Fibroblast of skin of right biceps (primary cell): ENCODE data around the gene ENPEP.

ENCODE experiments used
- DNase-seq: peaks from one replicate; pipeline ENCODE4 v3.0.0-alpha.2; 2013

The ENPEP gene

GRCh38 chr4:110610940-110611831, 135.2 kb downstream of the ENPEP start:
- no peak for DNase-seq

GRCh38 chr4:110611968-110612447, 136.1 kb downstream of the ENPEP start:
- DNase-seq = no peak

DNA sequence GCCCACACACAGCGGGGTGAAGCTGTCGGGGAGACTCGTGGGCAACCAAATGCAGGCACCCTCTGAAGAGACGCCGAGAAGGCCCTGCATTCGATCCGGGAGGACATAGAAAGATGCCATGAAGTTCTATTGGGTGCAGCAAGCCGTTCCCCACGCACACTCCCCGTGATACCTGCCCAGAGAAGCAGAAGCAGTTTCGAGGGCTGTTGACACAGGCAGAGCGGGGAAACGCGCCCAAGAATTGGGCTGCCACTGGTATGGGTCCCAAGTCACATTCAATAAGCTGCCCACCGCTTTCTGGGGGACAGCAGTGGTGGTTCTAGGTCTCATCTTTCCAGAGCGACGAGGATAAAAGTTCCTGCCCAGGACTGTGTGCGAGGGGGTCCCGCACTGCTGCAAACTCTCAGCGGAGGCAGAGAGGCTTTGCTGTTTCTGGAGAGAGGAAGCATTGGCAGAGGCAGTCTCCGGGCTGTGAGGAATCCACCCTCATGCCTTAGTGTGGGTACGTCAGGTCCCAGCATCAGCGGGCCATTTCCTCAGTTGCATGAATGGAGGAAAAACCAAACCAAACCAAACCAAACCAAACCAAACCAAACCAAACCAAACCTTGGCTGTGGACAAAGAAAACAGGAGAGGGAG, 136.8 kb downstream of the ENPEP start:
- DNase-seq = no peak

- no peak for DNase-seq
Observed at GRCh38 chr4:110613745-110614144, 137.8 kb downstream of the ENPEP start.

- no peak for DNase-seq
Observed at GRCh38 chr4:110614173-110614963, 138.4 kb downstream of the ENPEP start.
